B cell (primary cell): Measurements from ENCODE around the gene PARP3.

Experiments used
- EZH2 ChIP-seq: IDR thresholded peaks from 2 replicates; pipeline ENCODE4 v1.6.1; 2012; ENCODE audit warnings: borderline replicate concordance, low read depth, mild to moderate bottlenecking, moderate library complexity, low read length; ENCODE audit not compliant: insufficient read depth, poor library complexity, severe bottlenecking
- TF ChIP-seq, protein P1 (sequence below): fragments of 200-600 bp; IDR thresholded peaks from one replicate; pipeline ENCODE4 v1.8.0; 2022; ENCODE audit warnings: antibody characterized with exemption, mild to moderate bottlenecking

DNA sequence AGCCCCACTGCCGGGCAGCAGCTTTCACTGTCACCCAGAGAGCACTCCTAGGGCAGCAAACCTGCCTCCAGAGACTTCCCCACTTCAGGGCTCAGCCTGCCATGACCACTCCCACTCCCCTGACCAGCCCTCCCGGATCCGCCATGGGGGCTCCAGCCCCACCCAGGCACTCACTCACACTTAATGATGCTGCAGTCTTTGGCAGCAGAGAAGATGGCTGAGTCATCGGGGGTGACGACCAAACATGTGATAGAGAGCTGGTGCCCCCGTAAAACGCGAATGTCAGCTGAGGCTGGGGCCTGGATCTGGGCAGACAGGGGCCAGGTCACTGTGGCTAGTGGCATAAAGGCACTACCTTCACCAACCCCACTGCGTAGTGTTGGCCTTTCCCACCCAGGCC, 5.1 kb upstream of the PARP3 start:
- no peak for TF ChIP-seq EZH2
- TF ChIP-seq, protein P1, sequence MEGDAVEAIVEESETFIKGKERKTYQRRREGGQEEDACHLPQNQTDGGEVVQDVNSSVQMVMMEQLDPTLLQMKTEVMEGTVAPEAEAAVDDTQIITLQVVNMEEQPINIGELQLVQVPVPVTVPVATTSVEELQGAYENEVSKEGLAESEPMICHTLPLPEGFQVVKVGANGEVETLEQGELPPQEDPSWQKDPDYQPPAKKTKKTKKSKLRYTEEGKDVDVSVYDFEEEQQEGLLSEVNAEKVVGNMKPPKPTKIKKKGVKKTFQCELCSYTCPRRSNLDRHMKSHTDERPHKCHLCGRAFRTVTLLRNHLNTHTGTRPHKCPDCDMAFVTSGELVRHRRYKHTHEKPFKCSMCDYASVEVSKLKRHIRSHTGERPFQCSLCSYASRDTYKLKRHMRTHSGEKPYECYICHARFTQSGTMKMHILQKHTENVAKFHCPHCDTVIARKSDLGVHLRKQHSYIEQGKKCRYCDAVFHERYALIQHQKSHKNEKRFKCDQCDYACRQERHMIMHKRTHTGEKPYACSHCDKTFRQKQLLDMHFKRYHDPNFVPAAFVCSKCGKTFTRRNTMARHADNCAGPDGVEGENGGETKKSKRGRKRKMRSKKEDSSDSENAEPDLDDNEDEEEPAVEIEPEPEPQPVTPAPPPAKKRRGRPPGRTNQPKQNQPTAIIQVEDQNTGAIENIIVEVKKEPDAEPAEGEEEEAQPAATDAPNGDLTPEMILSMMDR, result no peak
